GM19438 (cell line): ENCODE data around the gene HPSE2.

Experiments
- ATAC-seq: cut with Tn5 transposase; IDR thresholded peaks from one replicate; pipeline ENCODE4 v1.9.1; 2021; ENCODE audit warnings: low read depth; ENCODE audit not compliant: unreplicated experiment

Gene HPSE2

GRCh38 chr10:98858525-98858924 is 377.1 kb downstream of the HPSE2 start:
- ATAC-seq: no peak

- peak; percentile 77 for ATAC-seq
Measured at GRCh38 chr10:98855403-98856189, 380.1 kb downstream of the HPSE2 start.

DNA sequence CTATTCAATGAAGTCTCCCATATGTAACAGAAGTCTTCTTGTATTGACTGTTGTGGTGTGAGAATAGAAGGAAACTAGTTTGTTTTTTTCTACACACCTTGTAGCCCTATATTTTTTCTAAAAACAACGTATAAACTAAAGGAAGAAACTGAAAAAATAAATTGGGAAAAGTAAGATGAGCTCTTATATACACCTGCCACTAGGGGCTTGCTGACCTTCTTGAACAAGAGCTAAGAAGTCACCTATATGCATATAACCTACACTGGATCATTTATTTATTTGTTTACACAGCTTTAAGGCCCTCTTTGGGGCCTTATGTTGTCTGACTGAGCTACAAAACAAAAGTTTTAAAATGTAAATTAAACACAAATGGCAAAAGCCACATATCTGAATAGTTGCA is 383.0 kb downstream of the HPSE2 start:
- no peak for ATAC-seq

GRCh38 chr10:98848361-98848760 is 387.3 kb downstream of the HPSE2 start:
- no peak for ATAC-seq

GRCh38 chr10:98846787-98847186 is 388.9 kb downstream of the HPSE2 start:
- no peak for ATAC-seq

DNA sequence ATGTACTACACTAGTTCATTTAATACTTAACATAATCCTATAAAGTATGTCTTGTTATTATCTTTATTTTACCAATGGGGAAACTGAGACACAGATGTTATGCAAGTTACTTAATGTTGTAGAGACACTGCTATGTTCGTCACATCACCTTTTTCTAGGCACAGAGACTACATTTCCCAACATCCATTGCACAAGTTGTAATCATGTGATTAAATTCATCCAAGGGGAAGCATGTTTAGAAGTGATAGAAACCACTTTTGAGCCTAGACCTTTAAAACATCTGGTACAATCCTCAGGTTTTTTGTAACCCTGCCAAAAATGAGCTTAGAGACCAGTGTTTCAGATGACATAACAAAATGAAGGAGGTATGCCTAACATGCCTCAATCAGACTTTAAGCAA is 402.1 kb downstream of the HPSE2 start:
- ATAC-seq: no peak

DNA sequence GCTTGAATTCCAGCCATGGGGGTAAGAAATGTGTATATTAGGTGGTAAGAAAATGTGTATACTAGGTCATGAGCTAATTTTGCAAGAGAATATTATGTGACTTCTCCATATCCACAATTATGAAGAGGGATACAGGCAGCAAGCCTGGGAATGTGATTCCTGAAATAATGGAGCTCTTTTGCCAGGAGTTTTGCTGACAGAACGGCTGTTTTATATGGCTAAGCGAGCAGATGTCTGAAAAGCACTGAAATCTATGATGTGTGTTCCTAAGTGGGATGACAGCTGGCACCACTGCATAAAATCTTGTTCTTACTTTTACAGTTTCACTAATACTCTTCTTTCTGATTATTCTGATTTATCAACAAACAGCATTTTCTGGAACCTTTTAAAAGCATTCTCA is 402.9 kb downstream of the HPSE2 start:
- no peak for ATAC-seq

GRCh38 chr10:98832196-98832595 is 403.5 kb downstream of the HPSE2 start:
- no peak for ATAC-seq

DNA sequence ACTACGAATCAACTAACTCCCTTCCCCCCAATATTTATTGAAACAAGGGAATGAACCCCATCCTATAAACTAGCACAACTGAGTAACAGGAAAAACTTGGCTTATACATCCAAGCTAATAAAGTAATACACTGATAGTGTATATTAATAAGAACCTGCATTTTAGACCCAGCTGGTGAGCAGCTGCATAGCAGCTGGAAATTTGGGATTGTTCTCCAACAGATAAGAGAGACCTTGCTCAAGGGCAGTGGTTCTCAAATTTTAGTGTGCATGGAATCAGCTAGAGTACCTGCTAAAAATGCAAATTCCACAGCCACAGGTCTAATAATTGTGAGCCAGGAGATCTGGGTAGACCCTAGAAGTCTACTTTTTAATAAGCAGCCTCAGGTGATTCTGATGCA is 404.3 kb downstream of the HPSE2 start:
- ATAC-seq: no peak

DNA sequence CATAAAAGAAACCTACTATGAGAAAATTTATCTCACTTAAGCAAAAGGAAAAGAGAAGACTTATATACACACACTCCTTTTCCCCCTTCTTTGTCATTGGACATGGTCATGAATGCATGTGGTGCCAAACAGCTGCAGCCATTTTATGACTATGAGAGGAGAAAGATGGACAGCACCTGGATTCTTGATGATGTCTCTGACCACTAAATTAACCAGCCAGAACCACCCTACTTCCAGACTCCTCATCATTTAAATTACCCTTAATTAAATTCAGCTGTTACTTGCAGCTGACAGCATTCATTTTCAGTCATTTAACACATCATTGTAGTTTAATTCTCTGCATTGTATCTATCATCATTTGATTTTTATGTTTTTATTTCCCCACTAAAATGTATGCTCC is 409.9 kb downstream of the HPSE2 start:
- no peak for ATAC-seq

- ATAC-seq: no peak
Measured at GRCh38 chr10:98817396-98817795, 418.3 kb downstream of the HPSE2 start.

GRCh38 chr10:98815039-98815885 is 420.4 kb downstream of the HPSE2 start:
- no peak for ATAC-seq

GRCh38 chr10:98814470-98814869 is 421.2 kb downstream of the HPSE2 start:
- no peak for ATAC-seq

- no peak for ATAC-seq
Measured at GRCh38 chr10:98808282-98808892, 427.3 kb downstream of the HPSE2 start.

DNA sequence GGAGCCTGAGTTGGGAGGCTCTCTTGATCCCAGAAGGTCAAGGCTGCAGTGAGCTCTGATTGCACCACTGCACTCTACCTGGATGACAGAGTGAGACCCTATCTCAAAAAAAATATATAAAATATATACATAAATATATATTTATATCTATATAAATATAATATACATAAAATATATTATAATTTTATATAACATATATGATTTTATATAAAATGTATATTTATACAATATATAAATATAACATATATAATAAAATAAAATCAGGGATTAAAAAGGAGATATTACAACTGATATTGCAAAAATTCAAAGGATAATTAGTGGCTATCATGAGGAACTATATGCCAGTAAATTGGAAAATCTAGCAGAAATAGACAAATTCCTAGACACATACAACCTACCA is 435.4 kb downstream of the HPSE2 start:
- ATAC-seq: no peak

DNA sequence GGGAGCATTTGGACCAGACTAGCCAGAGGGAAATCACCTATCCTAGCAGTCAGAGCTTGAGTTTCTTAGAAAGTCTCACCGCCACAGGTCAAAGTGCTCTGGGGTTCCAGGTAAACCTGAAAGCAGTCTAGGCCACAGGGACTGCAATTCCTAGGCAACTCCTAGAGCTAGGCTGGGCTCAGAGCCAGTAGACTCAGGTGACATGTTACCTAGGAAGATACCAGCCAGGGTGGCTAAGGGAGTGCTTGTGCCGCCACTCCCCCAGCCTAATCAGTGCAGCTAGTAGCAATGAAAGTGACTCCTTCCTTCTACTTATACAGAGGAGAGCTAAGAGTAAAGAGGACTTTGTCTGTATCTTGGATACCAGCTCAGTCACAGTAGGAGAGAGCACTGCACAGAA is 440.2 kb downstream of the HPSE2 start:
- no peak for ATAC-seq

- no peak for ATAC-seq
Measured at GRCh38 chr10:98790817-98791216, 444.8 kb downstream of the HPSE2 start.

GRCh38 chr10:98778277-98778759 is 457.3 kb downstream of the HPSE2 start:
- no peak for ATAC-seq

DNA sequence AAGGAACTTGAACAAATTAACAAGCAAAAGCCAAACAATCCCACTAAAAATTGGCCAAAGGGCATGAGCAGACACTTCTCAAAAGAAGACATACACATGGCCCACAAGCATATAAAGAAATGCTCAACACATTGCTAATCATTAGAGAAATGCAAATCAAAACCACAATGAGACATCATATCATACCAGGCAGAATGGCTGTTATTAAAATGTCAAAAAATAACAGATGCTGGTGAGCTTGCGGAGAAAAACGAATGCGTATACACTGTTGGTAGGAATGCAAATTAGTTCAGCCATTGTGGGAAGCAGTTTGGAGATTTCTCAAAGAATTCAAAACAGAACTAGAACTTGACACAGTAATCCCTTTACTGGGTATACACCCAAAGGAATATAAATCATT is 477.2 kb downstream of the HPSE2 start:
- no peak for ATAC-seq

GRCh38 chr10:98748298-98748697 is 487.4 kb downstream of the HPSE2 start:
- ATAC-seq: no peak

DNA sequence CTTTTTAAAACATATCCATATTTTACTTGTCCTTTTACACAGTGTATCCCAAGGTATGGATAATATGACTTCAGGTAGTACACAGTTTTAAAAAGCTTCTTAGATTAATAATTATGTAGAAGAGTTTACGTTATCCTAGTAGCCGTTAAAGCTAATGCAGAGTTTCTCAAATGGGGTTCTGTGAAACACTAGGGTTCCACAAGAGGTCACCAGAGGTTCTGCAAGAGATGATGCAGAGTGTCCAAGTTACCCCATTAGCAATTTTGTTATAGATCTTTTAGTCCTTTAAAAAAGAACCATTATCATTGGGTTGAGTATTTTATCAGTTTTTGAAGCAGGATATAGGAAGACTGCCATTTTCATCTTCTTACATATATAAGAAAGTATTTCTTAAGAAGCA is 490.0 kb downstream of the HPSE2 start:
- no peak for ATAC-seq
